HG03135 (cell line): Measurements from ENCODE around the gene DGKQ.

Experiments used
- ATAC-seq: cut with Tn5 transposase; IDR thresholded peaks from one replicate; pipeline ENCODE4 v1.9.1; 2021; ENCODE audit warnings: mild to moderate bottlenecking, moderate library complexity; ENCODE audit not compliant: unreplicated experiment

The DGKQ gene

GRCh38 chr4:996997-997374 is 23.6 kb upstream of the DGKQ start:
- ATAC-seq: no peak

GRCh38 chr4:996030-996996 is 22.9 kb upstream of the DGKQ start:
- no peak for ATAC-seq

GRCh38 chr4:995311-996026 is 22.1 kb upstream of the DGKQ start:
- no peak for ATAC-seq

GRCh38 chr4:993111-994029 is 20.0 kb upstream of the DGKQ start, which contains the start of gene SLC26A1:
SLC26A1 (minus strand) TSS chr4:993404; CDS start chr4:991703, 1,701 bp downstream.
- ATAC-seq: no peak

- ATAC-seq: no peak
These were observed 19.1 kb upstream of the DGKQ start for GRCh38 chr4:992297-993110.

- no peak for ATAC-seq
These were observed 18.3 kb upstream of the DGKQ start for GRCh38 chr4:991451-992296.

GRCh38 chr4:990746-991367 is 17.5 kb upstream of the DGKQ start:
- ATAC-seq: no peak

- no peak for ATAC-seq
These were observed 16.5 kb upstream of the DGKQ start for GRCh38 chr4:989722-990471.

- ATAC-seq: no peak
These were observed 15.7 kb upstream of the DGKQ start for GRCh38 chr4:988726-989721.

GRCh38 chr4:987624-988513 is 14.5 kb upstream of the DGKQ start:
- ATAC-seq: no peak

GRCh38 chr4:986879-987623 is 13.7 kb upstream of the DGKQ start, which contains the start of gene IDUA:
IDUA (plus strand) TSS chr4:987044; CDS start chr4:987085, 41 bp downstream.
- peak; percentile 64 for ATAC-seq

- peak; percentile 17 for ATAC-seq
These were observed 13.1 kb upstream of the DGKQ start for GRCh38 chr4:986428-986878.

GRCh38 chr4:985123-985830 is 11.9 kb upstream of the DGKQ start:
- ATAC-seq: no peak

GRCh38 chr4:984336-985054 is 11.1 kb upstream of the DGKQ start:
- no peak for ATAC-seq
